Left lung (tissue), 10 donors: ENCODE measurements around the gene RPTOR. TPM values are rescaled to one million over a fixed set of nuclear protein-coding genes. Genes with fewer than 3 reads are reported as not detected.

ENCODE experiments used
- ATAC-seq: fragments of 200-7000 bp; cut with Tn5 transposase; one replicate; pipeline ENCODE4 v1.9.1; 2020; ENCODE audit warnings: moderate library complexity
- DNase-seq, 4 donors: peaks; one replicate each; pipeline ENCODE4 v3.0.0-alpha.2; 2013 to 2020
- H3K27ac ChIP-seq, 2 donors: fragments of 200-600 bp; sonication (generic) in 1 of 2; one replicate each; pipeline versions ENCODE4 v1.5.0 to v1.8.0; 2020 to 2021
- H3K27me3 ChIP-seq, 2 donors: fragments of 200-600 bp; sonication (generic) in 1 of 2; one replicate each; pipeline versions ENCODE4 v1.5.0 to v1.8.0; 2020 to 2021
- H3K36me3 ChIP-seq, 2 donors: fragments of 200-600 bp; sonication (generic) in 1 of 2; one replicate each; pipeline versions ENCODE4 v1.5.0 to v1.8.0; 2020 to 2021
- H3K4me1 ChIP-seq, 2 donors: fragments of 200-600 bp; one replicate each; pipeline ENCODE4 v1.8.0; 2021
- H3K4me3 ChIP-seq, 2 donors: fragments of 200-600 bp; sonication (generic) in 1 of 2; one replicate each; pipeline versions ENCODE4 v1.5.0 to v1.8.0; 2020 to 2021; ENCODE audit warnings: mild to moderate bottlenecking in 1 of 2
- H3K9me3 ChIP-seq, 2 donors: fragments of 200-600 bp; sonication (generic) in 1 of 2; one replicate each; pipeline versions ENCODE4 v1.5.0 to v1.8.0; 2020 to 2021
- intact Hi-C, 2 donors: fragments of 100-400 bp; cut with DNase I; formaldehyde crosslinking; loops; one replicate each; pipeline versions ENCODE4 v1.11.2 to v1.14.2; 2022
- polyA plus RNA-seq, 6 donors: library from polyadenylated mRNA; unstranded; fragments of 120-200 nt; gene quantifications; one replicate each; pipeline ENCODE4 v1.2.1, GENCODE V29; 2013; ENCODE audit not compliant: insufficient read length in 6 of 6
- total RNA-seq, 2 donors: library from RNA; stranded (reverse); fragmentation: NEBNext Ultra II Directional; extraction: Animal tissue kit (Norgen Biotek cat#: 25700); gene quantifications; one replicate each; pipeline ENCODE4 v1.2.1, GENCODE V29; 2021
- TF ChIP-seq, protein P1 (sequence below), 2 donors: fragments of 200-600 bp; sonication (generic) in 1 of 2; IDR thresholded peaks; one replicate each; pipeline versions ENCODE4 v1.5.0 to v1.8.0; 2021; ENCODE audit warnings: antibody characterized with exemption in 2 of 2
- donor health status: DM: no; HTN: yes; CAD: no.
- donor health status: DM: no; HTN: no; CAD: no.

RPTOR gene
- total and polyA plus RNA-seq, 8 donors = 14.2 to 39.2 (median 20.7) TPM

DNA sequence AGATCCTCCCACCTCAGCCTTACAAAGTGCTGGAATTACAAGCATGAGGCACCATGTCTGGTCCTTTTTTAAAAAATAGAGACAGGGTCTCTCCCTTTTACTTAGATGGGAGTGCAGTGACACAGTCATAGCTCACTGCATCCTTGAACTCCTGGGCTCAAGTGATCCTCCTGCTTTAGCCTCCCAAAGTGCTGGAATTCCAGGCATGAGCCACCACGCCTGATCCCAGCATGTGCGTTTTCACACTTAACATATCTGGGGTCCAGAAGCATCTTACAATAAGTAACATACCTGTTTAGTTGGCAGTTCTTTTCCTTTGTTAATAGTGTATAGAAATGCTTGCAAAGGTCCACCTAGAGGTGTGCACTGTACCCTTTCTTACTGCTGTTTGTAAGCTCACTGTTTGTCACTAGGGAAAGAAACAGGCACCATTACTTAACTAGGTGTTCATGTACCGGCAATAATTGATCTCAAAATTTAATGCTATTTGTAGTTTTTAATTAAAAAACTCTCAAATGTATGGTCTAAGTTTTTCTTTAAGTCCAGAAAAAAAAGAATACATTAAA is 221.7 kb downstream of the RPTOR start:
- Histone ChIP-seq H3K9me3 (no peaks in the 10 kb centered on the region), H3K4me3 (no peak overlapping the region), H3K4me1 (peaks cover 0 to 14% of the 10 kb centered on the region in 2 donors), H3K27ac (no peak overlapping the region), H3K27me3 (no peaks in the 10 kb centered on the region), H3K36me3 (peaks cover 0 to 6% of the 10 kb centered on the region in 2 donors)
- intact Hi-C loops = no loop called here
- ATAC-seq = no peak
- TF ChIP-seq, protein P1, sequence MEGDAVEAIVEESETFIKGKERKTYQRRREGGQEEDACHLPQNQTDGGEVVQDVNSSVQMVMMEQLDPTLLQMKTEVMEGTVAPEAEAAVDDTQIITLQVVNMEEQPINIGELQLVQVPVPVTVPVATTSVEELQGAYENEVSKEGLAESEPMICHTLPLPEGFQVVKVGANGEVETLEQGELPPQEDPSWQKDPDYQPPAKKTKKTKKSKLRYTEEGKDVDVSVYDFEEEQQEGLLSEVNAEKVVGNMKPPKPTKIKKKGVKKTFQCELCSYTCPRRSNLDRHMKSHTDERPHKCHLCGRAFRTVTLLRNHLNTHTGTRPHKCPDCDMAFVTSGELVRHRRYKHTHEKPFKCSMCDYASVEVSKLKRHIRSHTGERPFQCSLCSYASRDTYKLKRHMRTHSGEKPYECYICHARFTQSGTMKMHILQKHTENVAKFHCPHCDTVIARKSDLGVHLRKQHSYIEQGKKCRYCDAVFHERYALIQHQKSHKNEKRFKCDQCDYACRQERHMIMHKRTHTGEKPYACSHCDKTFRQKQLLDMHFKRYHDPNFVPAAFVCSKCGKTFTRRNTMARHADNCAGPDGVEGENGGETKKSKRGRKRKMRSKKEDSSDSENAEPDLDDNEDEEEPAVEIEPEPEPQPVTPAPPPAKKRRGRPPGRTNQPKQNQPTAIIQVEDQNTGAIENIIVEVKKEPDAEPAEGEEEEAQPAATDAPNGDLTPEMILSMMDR (IDR thresholded peaks at IDR 0.05) = no peak
- DNase-seq = no peak

DNA sequence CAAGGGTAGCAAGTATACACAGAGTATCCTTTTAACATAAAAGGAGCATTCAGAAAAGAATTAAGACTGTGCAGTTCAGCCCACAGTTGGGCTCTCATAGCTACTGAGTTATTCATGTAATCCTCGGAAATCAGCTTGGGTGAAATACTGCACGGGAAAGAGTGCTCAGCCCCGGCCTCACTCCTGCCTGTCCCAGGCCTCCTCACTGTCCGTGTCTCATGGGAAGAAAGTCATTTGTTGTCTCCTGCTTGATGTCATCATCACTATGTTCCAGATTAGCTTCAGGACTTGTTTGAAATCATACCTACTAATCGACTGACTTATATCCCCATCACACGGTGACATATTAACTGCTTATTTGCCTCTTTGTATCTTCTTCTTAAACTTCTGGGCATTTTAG is 223.8 kb downstream of the RPTOR start:
- H3K36me3 ChIP-seq = peaks cover 0 to 6% of the 10 kb centered on the region in 2 donors
- H3K27me3 ChIP-seq = no peaks in the 10 kb centered on the region
- intact Hi-C loops = no loop called here
- H3K9me3 ChIP-seq = no peaks in the 10 kb centered on the region
- ATAC-seq (no peak), DNase-seq (peak in 1 of 4 donors; percentile 5)
- peaks cover 2 to 11% of the 10 kb centered on the region in 2 donors for H3K4me1 ChIP-seq
- no peak overlapping the region for H3K27ac ChIP-seq
- TF ChIP-seq, protein P1 (IDR thresholded peaks at IDR 0.05) = no peak
- no peak overlapping the region for H3K4me3 ChIP-seq

DNA sequence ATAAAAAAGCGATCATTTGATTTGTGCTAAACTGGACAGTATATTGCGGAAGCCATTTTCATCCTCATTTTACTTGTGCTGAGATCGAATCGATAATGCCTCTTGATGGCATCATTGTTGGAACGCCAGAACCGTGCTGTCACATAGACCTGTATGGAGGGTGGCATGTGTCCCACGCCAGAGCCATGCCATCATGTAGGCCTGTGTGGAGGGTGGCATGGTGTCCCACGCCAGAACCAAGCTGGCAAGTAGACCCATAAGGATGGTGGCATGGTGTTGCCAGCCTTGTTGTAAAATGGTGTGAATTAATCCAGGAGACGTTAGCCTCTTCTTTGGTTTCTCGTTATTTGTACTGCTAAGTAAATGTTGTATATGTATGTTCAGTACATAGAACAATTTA is 224.3 kb downstream of the RPTOR start:
- Histone ChIP-seq H3K36me3 (peaks cover 0 to 6% of the 10 kb centered on the region in 2 donors), H3K27ac (no peak overlapping the region), H3K27me3 (no peaks in the 10 kb centered on the region), H3K9me3 (no peaks in the 10 kb centered on the region), H3K4me1 (peaks cover 4 to 11% of the 10 kb centered on the region in 2 donors), H3K4me3 (no peak overlapping the region)
- DNase-seq = no peak
- TF ChIP-seq, protein P1 (IDR thresholded peaks at IDR 0.05) = no peak
- intact Hi-C loops = no loop called here
- no peak for ATAC-seq

DNA sequence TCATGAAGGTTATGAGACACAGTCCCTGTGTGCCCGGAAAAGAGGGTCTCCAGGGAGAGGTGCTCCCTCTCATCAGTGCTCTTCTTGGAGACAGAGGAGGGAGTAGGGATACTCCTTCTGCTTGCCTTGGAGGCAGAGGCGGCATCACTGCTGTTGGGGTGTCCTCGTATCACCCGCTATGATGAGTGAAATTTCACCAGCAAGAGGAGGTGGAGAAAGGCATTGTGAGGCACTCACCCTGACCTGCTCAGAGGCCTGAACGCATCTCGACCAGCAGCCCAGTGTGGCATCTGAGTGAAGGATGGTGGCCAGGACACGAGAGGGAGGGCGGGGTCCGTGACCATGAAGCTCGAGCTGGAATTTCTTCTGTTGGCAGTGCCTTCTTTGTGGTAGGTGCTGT is 224.9 kb downstream of the RPTOR start:
- ATAC-seq = no peak
- H3K27ac ChIP-seq = no peak overlapping the region
- peaks cover 0 to 10% of the 10 kb centered on the region in 2 donors for H3K36me3 ChIP-seq
- DNase-seq = peak in 1 of 4 donors; percentile 5
- TF ChIP-seq, protein P1 (IDR thresholded peaks at IDR 0.05) = no peak
- H3K27me3 ChIP-seq = no peaks in the 10 kb centered on the region
- peaks cover 4 to 16% of the 10 kb centered on the region in 2 donors for H3K4me1 ChIP-seq
- intact Hi-C loops = no loop called here
- H3K9me3 ChIP-seq = no peaks in the 10 kb centered on the region
- no peak overlapping the region for H3K4me3 ChIP-seq

DNA sequence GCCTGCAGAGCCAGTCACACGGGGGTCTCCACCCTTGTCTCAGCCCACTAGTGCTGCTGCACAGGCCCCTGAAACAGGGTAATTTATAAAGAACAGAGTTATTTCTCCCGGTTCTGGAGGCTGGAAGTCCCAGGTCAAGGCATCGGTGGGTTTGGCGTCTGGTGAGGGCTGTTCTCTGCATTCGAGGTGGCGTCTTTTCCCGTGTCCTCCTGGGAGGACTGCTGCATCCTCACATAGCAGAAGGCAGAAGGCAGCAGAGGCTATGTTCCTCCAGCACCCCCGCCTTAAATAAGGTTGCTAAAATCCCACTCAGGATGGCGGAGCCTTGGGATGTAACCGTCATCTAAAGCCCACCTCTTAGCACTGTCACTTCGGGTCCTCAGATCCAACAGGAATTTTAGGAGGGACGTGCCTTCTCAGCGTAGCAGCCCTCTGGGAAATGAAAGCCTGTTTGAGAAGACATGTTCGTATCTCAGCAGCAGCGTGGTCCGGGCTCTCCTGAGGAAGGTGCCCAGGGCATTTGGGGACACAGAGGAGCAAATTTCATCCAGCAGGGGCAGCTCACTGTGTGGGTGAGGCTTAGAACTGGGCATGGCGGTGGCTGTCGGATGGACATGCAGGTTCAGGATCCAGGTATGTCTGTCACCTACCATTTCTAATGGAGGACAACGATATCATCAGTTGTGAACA is 225.4 kb downstream of the RPTOR start:
- DNase-seq = peak in 1 of 4 donors; percentile 18
- ATAC-seq = no peak
- intact Hi-C loops = no loop called here
- H3K27me3 ChIP-seq = no peaks in the 10 kb centered on the region
- peaks cover 4 to 18% of the 10 kb centered on the region in 2 donors for H3K4me1 ChIP-seq
- no peak overlapping the region for H3K4me3 ChIP-seq
- no peaks in the 10 kb centered on the region for H3K9me3 ChIP-seq
- peaks cover 0 to 10% of the 10 kb centered on the region in 2 donors for H3K36me3 ChIP-seq
- TF ChIP-seq, protein P1 (IDR thresholded peaks at IDR 0.05) = no peak
- H3K27ac ChIP-seq = no peak overlapping the region
